Non-pigmented ciliary epithelial cell (primary cell): Measurements from ENCODE around the gene RAB5A.
A peak's percentile ranks its signal among the peaks of the same experiment; 100 is the strongest.
"Not testable (repeated sequence)": the region's sequence is repeated elsewhere in the genome, so short reads cannot be mapped to it uniquely, and the experiment has no call there.

Experiments used
- DNase-seq: peaks from one replicate; pipeline ENCODE4 v3.0.0-alpha.2; 2010; ENCODE audit warnings: low read depth

The RAB5A gene, protein sequence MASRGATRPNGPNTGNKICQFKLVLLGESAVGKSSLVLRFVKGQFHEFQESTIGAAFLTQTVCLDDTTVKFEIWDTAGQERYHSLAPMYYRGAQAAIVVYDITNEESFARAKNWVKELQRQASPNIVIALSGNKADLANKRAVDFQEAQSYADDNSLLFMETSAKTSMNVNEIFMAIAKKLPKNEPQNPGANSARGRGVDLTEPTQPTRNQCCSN

DNA sequence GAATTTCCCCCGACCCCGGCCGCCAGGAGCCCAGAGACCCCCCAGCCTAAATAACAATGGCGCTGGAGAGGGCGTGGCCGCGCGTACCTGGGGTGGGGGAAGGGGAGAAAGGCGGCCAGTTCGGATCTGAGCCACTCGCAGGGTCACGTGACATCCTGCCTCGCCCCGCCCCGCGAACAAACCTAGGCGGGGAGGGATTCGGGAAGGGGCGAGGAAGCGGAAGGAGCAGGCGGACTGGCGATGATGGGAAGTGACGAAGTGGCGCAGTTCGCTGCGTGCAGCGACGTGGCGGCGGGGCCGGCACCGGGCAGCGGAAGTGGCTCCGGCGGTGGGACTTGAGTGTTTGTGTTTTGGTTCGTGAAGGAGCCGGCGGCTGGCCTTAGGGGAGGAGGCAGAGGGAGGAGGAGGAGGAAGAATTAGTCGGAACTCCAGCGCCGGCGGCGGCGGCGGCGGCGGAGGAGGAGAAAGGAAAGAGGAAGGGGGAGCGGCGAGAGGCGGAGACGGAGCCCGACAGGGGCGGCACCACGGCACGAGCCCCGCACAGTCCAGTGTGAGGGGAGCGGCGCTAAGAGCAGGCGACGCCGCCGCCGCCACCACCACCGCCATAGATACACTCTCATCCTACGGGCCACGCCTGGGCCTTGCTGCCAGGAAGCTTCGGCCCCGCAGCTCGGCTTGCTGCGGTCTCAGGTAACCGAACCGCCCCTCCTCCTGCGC, at the start of gene RAB5A:
Gene RAB5A (plus strand): TSS at position 266 of the 717 bp plus-strand sequence. CDS start 3,802 bp downstream, outside the sequence.
- DNase-seq: peak; percentile 95

DNA sequence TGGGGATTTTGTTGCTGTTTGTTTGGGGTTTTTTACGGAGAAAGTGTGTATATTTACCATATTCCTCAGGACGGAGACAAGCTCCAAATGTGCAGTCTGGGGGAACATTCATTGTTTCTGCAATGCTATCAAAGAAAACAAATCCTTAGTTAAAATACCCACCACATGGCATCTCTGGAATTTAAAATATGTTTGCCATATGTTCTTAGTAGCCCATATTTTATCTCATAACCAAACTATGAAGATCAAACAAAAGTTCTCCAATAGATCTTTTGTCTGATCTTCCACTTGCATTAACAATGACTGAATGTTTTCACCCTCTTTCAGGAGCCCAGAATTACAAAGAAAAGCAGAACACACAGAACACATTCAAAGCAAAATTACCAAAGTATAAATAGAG, 48.2 kb upstream of the RAB5A start:
- DNase-seq: no peak

DNA sequence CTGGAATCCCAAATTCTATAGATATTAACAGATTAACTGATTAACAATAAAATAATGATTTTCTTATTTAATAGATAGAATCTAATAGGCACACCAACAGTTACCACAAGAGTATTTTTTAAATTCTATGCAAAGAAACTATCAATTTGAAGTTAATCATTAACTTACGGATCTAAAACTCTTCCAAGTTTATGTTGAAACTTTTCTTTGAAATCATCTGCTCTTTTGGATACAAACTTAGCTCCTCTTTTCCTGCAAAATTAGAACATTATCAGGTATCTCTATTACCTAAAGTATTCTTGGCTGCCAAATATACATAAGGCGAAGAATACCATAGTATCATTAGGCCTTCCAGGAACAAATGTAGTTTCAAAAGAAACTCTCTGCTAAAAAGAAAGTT, 47.6 kb upstream of the RAB5A start:
- no peak for DNase-seq

DNA sequence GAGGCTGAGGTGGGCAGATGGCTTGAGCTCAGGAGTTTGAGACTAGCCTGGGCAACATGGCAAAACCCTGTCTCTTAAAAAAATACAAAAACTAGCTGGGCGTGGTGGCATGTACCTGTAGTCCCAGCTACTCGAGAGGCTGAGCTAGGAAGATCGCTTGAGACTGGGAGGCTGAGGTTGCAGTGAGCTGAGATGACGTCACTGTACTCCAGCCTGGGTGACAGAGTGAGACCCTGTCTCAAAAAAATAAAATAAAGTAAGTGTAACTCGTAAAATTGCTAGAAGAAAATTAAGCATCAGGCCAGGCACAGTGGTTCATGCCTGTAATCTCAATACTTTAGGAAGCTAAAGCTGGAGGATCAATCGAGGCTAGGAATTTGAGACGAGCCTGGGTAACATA, 47.1 kb upstream of the RAB5A start:
- DNase-seq: not testable (repeated sequence)

DNA sequence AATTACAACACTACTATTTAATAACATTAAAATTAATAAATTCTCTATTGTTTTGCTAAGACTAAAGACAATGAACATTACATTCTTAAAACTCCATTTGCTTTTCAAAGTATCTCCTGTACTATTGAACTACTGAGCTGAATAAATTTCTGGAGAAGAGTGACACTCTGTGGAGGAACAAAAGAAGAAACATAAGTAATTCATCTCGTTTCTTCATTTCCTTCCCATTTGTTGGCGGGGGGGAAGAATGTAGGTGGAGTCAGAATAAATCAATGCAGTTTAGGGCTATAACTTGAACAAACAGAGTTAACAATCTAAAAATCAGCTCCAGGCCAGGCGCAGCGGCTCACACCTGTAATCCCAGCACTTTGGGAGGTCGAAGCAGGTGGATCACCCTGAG, 45.6 kb upstream of the RAB5A start:
- DNase-seq: no peak

DNA sequence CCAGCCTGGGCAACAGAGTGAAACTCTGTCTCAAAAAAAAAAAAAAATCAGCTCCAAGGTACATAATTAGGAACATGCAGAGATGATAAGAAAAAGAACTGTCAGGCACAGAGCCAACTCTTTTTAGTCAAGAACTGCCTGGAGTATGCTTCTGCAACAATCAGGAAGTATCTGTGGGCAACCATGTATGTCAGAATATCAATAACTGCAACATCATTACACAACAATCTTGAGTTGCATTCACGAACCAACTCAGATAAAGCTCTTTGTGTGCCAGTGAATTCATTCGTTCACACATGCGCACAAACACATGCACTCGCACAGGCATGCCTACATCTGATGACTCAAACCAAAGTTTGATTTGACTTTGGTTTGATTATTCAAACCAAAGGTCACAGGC, 45.0 kb upstream of the RAB5A start:
- DNase-seq: no peak

DNA sequence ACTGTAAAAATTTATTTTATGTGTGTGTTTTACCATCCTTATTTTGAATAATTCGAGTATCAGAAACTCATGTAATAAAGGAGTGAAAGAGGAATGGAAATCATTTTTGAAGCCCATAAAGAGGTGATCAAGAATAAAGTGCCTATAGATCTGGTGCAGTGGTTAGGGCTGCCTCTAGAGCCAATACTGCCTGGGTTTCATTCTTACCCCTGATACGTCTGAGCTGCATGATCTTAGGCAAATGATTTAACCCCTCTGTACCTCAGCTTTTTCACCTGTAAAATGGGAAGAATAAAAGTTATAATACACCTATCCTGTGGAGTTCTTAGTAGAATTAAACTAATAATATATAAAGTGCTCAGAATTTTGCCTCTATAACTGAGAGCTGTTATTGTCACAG, 43.2 kb upstream of the RAB5A start:
- no peak for DNase-seq

DNA sequence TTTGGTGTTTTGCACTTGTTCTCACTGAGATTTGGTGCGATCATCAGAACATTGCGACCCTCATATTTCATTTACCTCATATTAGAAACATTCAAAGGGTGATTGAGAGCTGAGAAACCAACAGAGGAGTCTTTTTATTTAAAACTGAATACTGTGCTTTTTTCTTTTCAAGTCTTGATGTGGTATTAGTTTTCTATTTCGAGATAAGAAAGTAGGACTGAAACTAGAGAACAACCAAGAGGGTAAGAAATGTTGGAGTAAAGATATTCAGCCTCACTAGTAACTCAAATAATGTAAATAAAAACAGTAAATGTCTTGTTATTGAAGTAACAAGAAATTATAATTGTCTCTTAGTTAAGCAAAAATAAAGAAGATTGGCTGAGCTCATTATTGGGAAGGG, 39.4 kb upstream of the RAB5A start:
- DNase-seq: no peak

DNA sequence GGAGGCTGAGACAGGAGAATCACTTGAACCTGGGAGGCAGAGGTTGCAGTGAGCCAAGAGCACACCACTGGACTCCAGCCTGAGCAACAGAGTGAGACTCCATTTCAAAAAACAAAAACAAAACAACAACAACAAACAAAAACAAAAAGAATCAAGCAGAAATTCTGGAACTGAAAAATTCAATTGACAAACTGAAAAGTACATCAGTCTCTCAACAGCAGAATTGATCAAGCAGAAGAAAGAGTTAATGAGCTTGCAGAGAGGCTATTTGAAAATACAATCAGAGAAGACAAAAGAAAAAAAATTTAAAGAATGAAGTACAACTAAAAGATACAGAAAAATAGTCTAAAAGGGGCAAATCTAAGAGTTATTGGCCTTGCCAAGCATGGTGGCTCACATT, 35.4 kb upstream of the RAB5A start:
- DNase-seq: no peak

DNA sequence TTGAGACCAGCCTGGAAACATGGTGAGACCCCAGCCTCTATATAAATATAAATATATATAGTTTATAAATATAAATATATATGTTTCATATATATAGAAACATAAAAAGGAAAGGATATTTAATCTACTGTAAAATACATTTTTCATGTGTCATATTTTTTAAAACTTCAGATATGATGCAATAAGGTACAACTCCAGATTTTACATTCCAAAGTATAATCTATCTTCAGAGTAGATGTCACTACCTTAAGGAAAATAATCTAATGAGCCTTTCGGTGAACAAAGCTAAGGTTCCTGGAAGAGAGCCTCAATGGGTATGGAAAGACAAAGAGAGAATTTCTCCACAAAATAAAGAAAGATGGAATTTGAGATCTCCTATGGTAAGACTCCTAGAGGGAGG, 29.7 kb upstream of the RAB5A start:
- DNase-seq: no peak

DNA sequence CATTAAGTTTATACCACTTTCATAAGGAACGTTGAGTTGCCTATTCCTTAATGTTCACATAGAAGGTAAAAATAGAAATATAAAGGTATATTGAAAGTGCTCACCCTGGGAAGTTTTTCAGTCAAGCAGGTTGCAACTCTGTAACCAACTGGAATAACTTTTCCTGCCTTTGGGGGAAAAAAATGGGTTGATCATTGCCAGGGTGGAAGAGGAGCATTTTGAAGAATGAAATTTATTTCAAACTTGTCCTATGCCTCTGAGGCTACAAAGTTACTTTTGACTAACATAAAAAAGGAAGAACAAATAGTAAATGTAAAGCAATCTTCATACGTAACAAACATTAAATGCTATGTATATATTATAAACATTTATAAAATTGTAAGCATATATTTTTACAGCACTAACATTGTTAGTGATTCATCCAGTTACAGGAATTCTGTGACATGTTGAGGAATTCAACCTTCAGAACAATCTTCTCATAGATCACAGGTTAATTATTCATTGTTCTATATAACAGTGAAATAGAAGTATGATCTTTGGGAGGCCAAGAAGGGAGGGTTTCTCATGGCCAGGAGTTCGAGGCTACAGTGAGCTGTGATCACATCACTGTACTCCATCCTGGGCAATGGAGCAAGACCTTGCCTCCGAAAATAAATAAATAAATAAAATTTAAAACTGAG, 26.4 kb upstream of the RAB5A start:
- DNase-seq: no peak

DNA sequence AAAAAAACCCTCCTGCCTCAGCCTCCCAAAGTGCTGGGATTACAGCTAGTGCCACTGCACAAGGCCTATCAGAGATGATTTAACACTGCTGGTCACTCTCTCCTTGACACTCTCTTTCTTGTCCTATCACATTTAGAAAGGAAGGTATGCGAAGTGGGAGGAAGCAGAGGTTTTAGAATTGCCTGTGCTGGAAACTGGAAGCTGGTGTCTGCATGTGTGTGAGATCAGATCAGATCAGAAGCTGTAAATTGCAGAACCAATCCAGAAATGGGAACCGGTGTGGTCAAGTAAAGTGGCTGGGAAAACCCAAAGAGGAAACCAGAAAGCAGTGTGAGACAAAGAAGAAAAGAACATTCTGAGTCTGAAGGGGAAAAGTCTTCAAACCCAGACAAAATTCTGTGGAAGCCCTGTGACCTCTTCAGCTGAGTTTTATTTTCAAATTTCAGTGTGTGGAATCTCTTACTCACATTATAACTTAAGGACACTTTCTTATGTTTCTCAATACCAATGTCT, 15.7 kb upstream of the RAB5A start:
- no peak for DNase-seq

DNA sequence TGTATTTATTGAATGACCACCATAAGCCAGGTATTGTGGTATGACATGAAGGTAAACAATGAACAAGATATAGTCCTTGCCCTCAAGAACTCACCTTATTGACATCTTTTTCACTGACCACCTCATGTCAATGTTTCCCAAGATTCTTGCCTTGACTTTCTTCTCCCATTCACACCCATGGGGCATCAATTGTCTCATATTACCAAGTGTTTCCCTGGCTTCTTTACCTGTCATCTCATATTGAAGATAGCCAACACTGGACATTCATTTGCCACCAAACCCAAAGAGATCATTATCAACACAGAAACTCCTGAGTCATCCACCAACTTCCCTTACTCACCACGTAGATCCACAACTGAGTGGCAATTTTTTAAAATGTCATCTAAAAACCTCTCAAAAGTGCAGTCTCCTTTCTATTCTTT, 15.1 kb upstream of the RAB5A start:
- DNase-seq: no peak

DNA sequence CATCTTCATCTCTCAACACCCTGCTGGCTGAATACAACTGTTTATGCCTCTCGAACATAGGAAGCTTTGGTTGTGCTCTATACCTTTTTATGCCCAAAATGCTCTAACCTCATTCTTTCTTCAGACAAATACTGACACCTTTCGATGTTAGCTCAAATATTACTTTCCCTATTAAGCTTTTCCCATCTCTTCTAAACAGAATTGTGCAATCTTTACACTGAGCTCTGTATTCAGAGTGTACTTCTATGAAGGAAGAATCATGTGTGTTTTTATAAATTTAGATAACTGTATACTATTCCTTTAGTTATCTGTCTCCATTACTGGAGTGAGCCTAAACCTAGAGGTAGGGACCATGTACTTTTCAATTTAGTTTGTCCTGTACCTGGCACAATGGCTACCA, 14.5 kb upstream of the RAB5A start:
- DNase-seq: no peak

DNA sequence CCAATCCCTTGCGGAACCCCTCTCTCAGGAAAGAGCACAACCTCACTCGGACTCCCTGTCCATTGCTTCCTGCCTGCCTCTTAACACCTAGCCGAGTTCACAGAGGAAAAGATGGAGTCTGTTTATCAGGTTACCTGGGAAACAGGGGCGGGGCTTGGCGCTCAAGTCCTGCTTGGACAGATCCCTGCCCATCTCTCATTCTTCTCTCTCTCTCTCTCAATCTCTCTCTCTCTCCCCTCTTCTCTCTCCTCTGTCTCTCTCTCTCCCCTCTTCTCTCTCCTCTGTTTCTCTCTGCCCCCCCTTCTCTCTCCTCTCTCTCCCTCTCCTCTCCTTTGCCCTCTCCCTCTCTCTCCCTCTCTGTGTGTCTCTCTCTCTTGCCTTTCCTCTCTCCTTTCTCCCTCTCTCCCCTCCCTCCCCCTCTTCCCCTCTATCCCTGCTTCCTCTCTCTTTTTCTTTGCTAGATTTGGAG, 12.8 kb upstream of the RAB5A start, which contains the start of gene EFHB:
Gene EFHB (minus strand): TSS at position 120 of the 469 bp plus-strand sequence. CDS start 199 bp downstream, outside the sequence.
- DNase-seq: no peak

DNA sequence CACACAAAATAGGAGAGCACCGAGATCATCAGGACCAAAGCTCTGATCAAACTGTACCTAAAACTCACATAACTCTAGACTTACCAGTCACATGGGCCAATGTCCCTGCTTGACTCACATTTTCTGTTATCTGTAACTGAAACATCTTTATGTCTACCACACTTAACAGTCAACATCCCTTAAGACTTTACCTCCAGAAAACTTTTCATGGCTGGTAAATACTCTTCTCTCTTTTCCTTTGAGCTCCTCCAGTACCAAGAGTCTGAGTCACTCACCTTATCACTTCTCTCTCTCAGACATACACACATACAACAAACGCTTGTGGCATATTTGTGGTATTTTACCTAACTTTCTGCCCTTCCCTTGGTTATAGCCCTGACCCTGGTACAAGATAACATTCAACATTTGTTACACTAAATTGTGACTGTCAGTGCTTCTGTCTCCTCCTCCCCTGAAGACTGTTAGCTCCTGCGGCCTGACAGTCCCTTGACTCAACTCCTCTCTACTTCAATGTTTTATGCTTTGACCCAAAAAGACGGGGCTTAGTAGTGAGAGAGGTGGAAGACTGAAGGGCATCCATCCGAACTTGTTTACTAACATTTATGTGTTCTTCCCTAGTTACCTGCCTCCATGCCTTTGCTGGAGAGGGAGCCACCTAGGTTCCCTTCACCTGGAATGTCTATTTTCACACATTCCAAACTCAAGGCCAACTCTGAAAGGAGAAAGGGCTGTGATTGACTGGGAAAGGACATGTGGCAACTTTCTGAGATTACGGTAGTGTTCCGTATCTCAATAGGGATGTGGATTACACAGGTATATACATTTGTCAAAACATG, 9.2 kb upstream of the RAB5A start:
- DNase-seq: peak; percentile 52

DNA sequence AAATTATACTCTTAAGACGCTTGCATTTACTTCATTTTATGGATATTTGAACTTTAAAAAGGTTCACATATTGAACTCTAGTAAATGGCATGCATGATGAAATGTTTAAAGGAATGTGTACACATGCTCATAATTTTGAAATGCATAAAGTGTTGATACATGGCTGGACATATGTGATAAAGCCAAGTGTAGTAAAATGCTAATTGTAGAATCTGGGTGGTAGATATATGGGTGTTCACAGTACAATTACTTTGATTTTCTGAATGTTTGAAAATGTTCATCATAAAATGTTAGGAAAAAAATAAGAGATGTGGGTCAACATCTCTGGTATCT, 8.6 kb upstream of the RAB5A start:
- DNase-seq: no peak

DNA sequence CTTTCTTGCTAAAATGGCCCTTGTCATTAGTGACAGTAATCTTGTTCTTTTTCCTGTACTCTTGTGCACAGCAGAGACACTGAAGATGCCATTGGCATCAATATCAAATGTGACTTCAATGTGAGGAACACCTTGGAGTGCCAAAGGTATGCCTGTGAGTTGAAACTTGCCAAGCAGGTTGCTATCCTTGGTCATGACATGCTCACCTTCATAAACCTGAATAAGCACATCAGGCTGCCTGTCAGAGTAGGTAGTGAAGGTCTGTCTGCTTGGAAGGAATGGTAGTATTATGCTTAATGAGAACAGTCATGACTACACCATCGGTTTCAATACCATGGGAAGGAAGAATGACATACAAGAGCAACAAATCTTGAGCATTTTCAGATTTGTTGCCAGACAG, 6.3 kb upstream of the RAB5A start:
- no peak for DNase-seq

DNA sequence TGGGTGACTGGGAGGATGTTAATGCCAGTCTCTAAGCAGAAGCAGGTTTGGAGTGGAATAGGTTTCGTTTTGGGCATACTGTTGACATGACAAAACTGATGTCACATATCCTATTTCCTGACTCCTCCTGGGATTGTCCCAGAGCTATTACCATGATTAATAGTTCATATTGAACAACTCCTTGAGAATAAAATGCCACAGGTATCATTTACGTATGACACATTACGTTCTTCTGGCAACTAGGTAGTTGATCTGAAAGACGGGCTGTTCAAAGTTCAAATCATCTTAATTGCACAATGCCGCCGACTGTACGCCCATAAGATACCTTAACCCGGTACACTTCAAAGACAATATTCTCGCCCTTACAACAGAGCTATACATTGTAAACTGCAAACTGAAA, 1.4 kb upstream of the RAB5A start:
- no peak for DNase-seq

DNA sequence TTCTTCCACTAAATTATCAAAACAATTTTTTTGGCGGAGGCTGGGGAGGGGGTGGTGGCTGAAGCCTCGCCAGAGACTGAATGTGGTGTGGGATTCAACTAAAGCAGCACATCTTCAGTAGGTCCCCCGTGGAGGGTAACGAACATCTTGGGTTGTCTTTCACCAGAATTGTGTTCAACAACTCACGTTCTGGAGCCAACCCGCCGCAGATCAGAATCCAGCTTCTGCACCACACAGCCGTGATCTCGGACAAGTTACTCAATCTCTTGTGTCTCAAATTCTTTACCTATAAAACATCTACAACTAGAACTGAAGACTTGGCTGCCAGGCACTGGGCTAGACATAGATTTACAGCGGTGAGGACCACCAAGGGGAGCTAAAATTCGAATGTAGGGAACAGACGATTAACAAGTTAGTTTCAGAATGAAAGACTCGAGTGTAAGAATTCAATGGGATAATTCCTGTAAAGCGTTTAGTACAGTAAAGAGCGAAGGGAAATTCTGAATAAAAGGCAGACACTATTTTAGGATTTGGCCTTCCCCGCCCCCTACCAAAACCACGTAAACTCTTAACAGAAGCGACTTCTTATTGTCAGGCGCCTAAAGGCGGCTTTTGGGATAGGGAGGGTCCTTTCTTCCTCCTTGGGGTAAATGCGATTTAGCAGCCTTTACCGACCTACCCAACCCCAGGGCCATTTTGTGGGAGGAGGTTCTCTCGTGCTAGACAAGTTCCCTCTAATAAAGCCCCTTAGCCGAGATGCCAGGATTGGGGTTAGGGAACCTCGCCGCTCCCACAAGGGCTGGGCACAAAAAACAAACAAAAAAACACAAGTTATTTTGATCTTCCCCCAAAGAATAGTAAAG, 697 bp upstream of the RAB5A start:
- DNase-seq: no peak

DNA sequence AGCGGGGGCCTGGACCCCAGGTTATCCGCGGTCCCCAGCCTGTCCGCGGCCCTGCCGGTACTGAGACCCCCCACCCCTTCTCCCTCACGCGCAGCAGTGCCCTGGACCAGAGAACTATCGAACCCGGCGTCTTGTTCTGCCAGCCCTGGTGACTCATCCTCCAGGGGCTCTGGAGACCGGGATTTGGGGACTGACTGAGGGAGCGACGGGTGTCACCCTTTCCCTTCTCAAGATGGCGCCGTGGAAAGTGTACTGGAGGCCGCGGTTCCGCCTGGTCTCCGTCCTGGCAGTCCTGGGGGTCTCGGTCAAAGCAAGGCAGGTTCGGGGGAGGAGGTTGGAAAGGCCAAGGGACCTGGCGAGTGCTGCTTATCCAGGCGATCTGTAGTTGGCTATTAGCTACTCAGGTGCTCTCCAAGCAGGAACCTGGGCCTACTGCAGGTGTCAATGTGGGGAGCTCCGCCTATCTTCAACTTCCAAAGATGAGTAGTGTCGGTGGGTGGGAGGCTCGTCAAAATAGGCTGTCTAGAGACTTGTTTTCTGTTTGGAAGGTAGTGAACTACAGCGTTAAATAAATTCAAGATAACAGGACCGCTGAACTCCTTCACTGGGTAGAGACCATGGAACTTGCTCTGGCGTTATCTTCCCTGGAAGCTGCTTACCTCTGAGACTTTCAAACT, 790 bp downstream of the RAB5A start:
- DNase-seq: no peak
